Coronary artery (tissue), 2 donors: ENCODE results near the gene CEP120.

ENCODE experiments used
- DNase-seq: peaks from one replicate; pipeline ENCODE4 v3.0.0-alpha.2; 2017; ENCODE audit warnings: low spot score
- H3K27ac ChIP-seq, 2 donors: fragments of 200-600 bp; sonication (generic); one replicate each; pipeline ENCODE4 v1.5.1; 2016 to 2019
- H3K4me3 ChIP-seq: fragments of 200-600 bp; sonication (generic); 2 replicates; pipeline ENCODE4 v1.5.1; 2016; ENCODE audit warnings: mild to moderate bottlenecking, moderate library complexity
- CTCF ChIP-seq: fragments of 200-600 bp; sonication (generic); IDR thresholded peaks from one replicate; pipeline ENCODE4 v1.5.1; 2019; ENCODE audit warnings: antibody characterized with exemption

Gene CEP120

GRCh38 chr5:123448743-123449142, 25.5 kb upstream of the CEP120 start:
- Histone ChIP-seq H3K27ac (no peak overlapping the region), H3K4me3 (no peak overlapping the region)
- DNase-seq = no peak
- TF ChIP-seq CTCF = no peak

GRCh38 chr5:123448017-123448617, 24.9 kb upstream of the CEP120 start:
- DNase-seq = no peak
- Histone ChIP-seq H3K27ac (no peak overlapping the region), H3K4me3 (no peak overlapping the region)
- TF ChIP-seq CTCF = no peak

GRCh38 chr5:123444016-123444415, 20.8 kb upstream of the CEP120 start:
- no peak overlapping the region for H3K27ac ChIP-seq
- DNase-seq = no peak
- no peak overlapping the region for H3K4me3 ChIP-seq
- no peak for TF ChIP-seq CTCF

GRCh38 chr5:123441408-123441807, 18.2 kb upstream of the CEP120 start:
- Histone ChIP-seq H3K27ac (no peak overlapping the region), H3K4me3 (no peak overlapping the region)
- DNase-seq = no peak
- no peak for TF ChIP-seq CTCF

- H3K27ac ChIP-seq = no peak overlapping the region
- H3K4me3 ChIP-seq = no peak overlapping the region
- TF ChIP-seq CTCF = no peak
- no peak for DNase-seq
These were observed 17.4 kb upstream of the CEP120 start for GRCh38 chr5:123440456-123441181.

GRCh38 chr5:123439709-123440108, 16.5 kb upstream of the CEP120 start:
- no peak overlapping the region for H3K4me3 ChIP-seq
- no peak overlapping the region for H3K27ac ChIP-seq
- no peak for TF ChIP-seq CTCF
- DNase-seq = no peak

- H3K4me3 ChIP-seq = no peak overlapping the region
- no peak for TF ChIP-seq CTCF
- no peak for DNase-seq
- H3K27ac ChIP-seq = no peak overlapping the region
These were observed 15.7 kb upstream of the CEP120 start for GRCh38 chr5:123438902-123439301.
